NCI-H2196 treated with DMSO at 0.1 percent for 48 hours (cell line): ENCODE measurements around the gene TGM2.
"Not testable (repeated sequence)": the region's sequence is repeated elsewhere in the genome, so short reads cannot be mapped to it uniquely, and the experiment has no call there.

Source experiments
- DNase-seq: peaks from one replicate; lab custom pipeline; 2025; ENCODE audit not compliant: unreplicated experiment; lab: John Stamatoyannopoulos, UW

Gene TGM2

GRCh38 chr20:38102206-38102605 lies 62.9 kb downstream of the TGM2 start:
- DNase-seq: not testable (repeated sequence)

- DNase-seq: no peak
Observed at GRCh38 chr20:38098952-38099351, 66.1 kb downstream of the TGM2 start.

- no peak for DNase-seq
Observed at GRCh38 chr20:38095017-38095686, 69.9 kb downstream of the TGM2 start.

GRCh38 chr20:38094373-38094891 lies 70.6 kb downstream of the TGM2 start:
- no peak for DNase-seq

GRCh38 chr20:38093641-38094077 lies 71.4 kb downstream of the TGM2 start:
- no peak for DNase-seq

- no peak for DNase-seq
Observed at GRCh38 chr20:38092915-38093314, 72.2 kb downstream of the TGM2 start.

- DNase-seq: no peak
Observed at GRCh38 chr20:38092260-38092857, 72.7 kb downstream of the TGM2 start.

GRCh38 chr20:38091441-38092216 lies 73.4 kb downstream of the TGM2 start:
- no peak for DNase-seq

- no peak for DNase-seq
Observed at GRCh38 chr20:38090061-38090460, 75.0 kb downstream of the TGM2 start.

- DNase-seq: no peak
Observed at GRCh38 chr20:38089500-38089899, 75.6 kb downstream of the TGM2 start.

GRCh38 chr20:38085026-38085425 lies 80.0 kb downstream of the TGM2 start:
- DNase-seq: no peak

- DNase-seq: no peak
Observed at GRCh38 chr20:38084425-38084951, 80.6 kb downstream of the TGM2 start.

GRCh38 chr20:38083338-38084048 lies 81.6 kb downstream of the TGM2 start:
- no peak for DNase-seq

GRCh38 chr20:38082894-38083293 lies 82.2 kb downstream of the TGM2 start:
- DNase-seq: no peak

GRCh38 chr20:38081575-38081974 lies 83.5 kb downstream of the TGM2 start:
- DNase-seq: no peak

- no peak for DNase-seq
Observed at GRCh38 chr20:38079353-38079752, 85.7 kb downstream of the TGM2 start.

- DNase-seq: no peak
Observed at GRCh38 chr20:38078084-38078483, 87.0 kb downstream of the TGM2 start.
